H1 (cell line): ENCODE data around the gene KDM2A. TPM values are rescaled to one million over a fixed set of nuclear protein-coding genes. Genes with fewer than 3 reads are reported as not detected.

Experiments
- CTCF ChIA-PET: fragments of 300-600 bp; sonication (Branson Sonifier 250); formaldehyde crosslinking; loops from one replicate; lab custom pipeline; 2021; ENCODE audit not compliant: partially characterized antibody; lab: Charles Lee
- POLR2A ChIA-PET: fragments of 300-600 bp; sonication (Branson Sonifier 250); formaldehyde crosslinking; loops from one replicate; lab custom pipeline; 2021; ENCODE audit warnings: inconsistent platforms; ENCODE audit not compliant: partially characterized antibody; lab: Charles Lee
- DNase-seq, 2 experiments: peaks; one replicate each; pipeline versions ENCODE4 v3.0.0 to v3.0.0-alpha.2; 2010 to 2022; ENCODE audit warnings: low spot score in 2 of 2, low read depth in 1 of 2, mixed read lengths in 1 of 2
- FAIRE-seq: peaks from 2 replicates; lab custom pipeline; 2011; peaks lifted over from hg19 to GRCh38; lab: Jason Lieb, UNC
- H2AFZ ChIP-seq: 2 replicates; pipeline ENCODE4 v1.8.1; 2012; ENCODE audit warnings: low read length, inconsistent platforms
- H2AK5ac ChIP-seq: 2 replicates; pipeline ENCODE4 v1.6.1; 2013; ENCODE audit warnings: low read depth, low read length
- H2BK120ac ChIP-seq: replicated peaks from 2 replicates; pipeline ENCODE3; 2013; ENCODE audit warnings: low read depth, low read length, inconsistent platforms
- H2BK12ac ChIP-seq: 2 replicates; pipeline ENCODE4 v1.6.1; 2013; ENCODE audit warnings: low read depth, low read length
- H2BK15ac ChIP-seq: 2 replicates; pipeline ENCODE4 v1.6.1; 2013; ENCODE audit warnings: low read length
- H2BK20ac ChIP-seq: 2 replicates; pipeline ENCODE4 v1.6.1; 2013; ENCODE audit warnings: low read length
- H2BK5ac ChIP-seq: 2 replicates; pipeline ENCODE4 v1.6.1; 2013; ENCODE audit warnings: low read depth, low read length
- H3K14ac ChIP-seq: 2 replicates; pipeline ENCODE4 v1.6.1; 2013; ENCODE audit warnings: inconsistent platforms; ENCODE audit not compliant: insufficient read length
- H3K18ac ChIP-seq: 2 replicates; pipeline ENCODE4 v1.6.1; 2013; ENCODE audit warnings: low read length; ENCODE audit errors: extremely low read depth
- H3K23ac ChIP-seq: 2 replicates; pipeline ENCODE4 v1.6.1; 2013; ENCODE audit warnings: inconsistent platforms; ENCODE audit not compliant: insufficient read length
- H3K23me2 ChIP-seq: 2 replicates; pipeline ENCODE4 v1.6.1; 2013; ENCODE audit warnings: low read depth, low read length
- H3K27ac ChIP-seq: 2 replicates; pipeline ENCODE4 v1.6.1; 2011; ENCODE audit warnings: low read depth, low read length, inconsistent platforms
- H3K27me3 ChIP-seq, 4 experiments: replicated peaks in 1 of 4; 1 replicate in 1 of 4; 2 replicates in 3 of 4; pipeline versions ENCODE4 v1.6.1 to v1.8.1; 2011 to 2013; ENCODE audit warnings: low read length in 3 of 4, mild to moderate bottlenecking in 3 of 4, inconsistent platforms in 2 of 4, mixed read lengths in 2 of 4, moderate library complexity in 1 of 4; ENCODE audit not compliant: control insufficient read depth in 3 of 4, insufficient read depth in 3 of 4; ENCODE audit errors: extremely low read depth in 1 of 4
- H3K36me3 ChIP-seq, 4 experiments: 2 replicates each; pipeline versions ENCODE4 v1.6.1 to v1.8.1; 2011 to 2013; ENCODE audit warnings: mild to moderate bottlenecking in 4 of 4, low read length in 3 of 4, moderate library complexity in 2 of 4, control low read depth in 1 of 4, inconsistent platforms in 1 of 4; ENCODE audit not compliant: insufficient read depth in 4 of 4, control insufficient read depth in 2 of 4
- H3K4ac ChIP-seq: replicated peaks from 2 replicates; pipeline ENCODE3; 2013; ENCODE audit warnings: low read length, low read depth, mixed read lengths, inconsistent platforms; ENCODE audit not compliant: insufficient read length
- H3K4me1 ChIP-seq, 4 experiments: replicated peaks in 1 of 4; 1 replicate in 1 of 4; 2 replicates in 3 of 4; pipeline versions ENCODE4 v1.6.1 to v1.8.1; 2011 to 2013; ENCODE audit warnings: low read length in 3 of 4, inconsistent platforms in 2 of 4, mixed read lengths in 1 of 4; ENCODE audit not compliant: insufficient read depth in 4 of 4, control insufficient read depth in 3 of 4
- H3K4me2 ChIP-seq, 2 experiments: 2 replicates each; pipeline versions ENCODE4 v1.6.1 to v1.8.1; 2011 to 2013; ENCODE audit warnings: low read depth in 2 of 2, low read length in 2 of 2, control low read depth in 1 of 2, inconsistent platforms in 1 of 2, mild to moderate bottlenecking in 1 of 2; ENCODE audit not compliant: insufficient read depth in 1 of 2
- H3K4me3 ChIP-seq, 4 experiments: fragments of 200-600, 300-600 bp in 1 of 4; sonication (generic), shearing (Covaris generic), sonication (Bioruptor Twin) in 1 of 4; 2 replicates each; pipeline versions ENCODE4 v1.5.1 to v1.8.1; 2011 to 2016; ENCODE audit warnings: low read length in 4 of 4, low read depth in 3 of 4, control low read depth in 2 of 4, inconsistent platforms in 2 of 4, mild to moderate bottlenecking in 2 of 4, mixed read lengths in 1 of 4, moderate library complexity in 1 of 4; ENCODE audit not compliant: insufficient read depth in 2 of 4; ENCODE audit errors: extremely low read depth in 1 of 4
- H3K56ac ChIP-seq: replicated peaks from 2 replicates; pipeline ENCODE3; 2013; ENCODE audit warnings: low read depth, mild to moderate bottlenecking, mixed read lengths, low read length, inconsistent platforms; ENCODE audit not compliant: insufficient read length
- H3K79me1 ChIP-seq: 2 replicates; pipeline ENCODE4 v1.6.1; 2013; ENCODE audit warnings: low read depth, low read length, control low read depth
- H3K79me2 ChIP-seq, 2 experiments: 2 replicates each; pipeline versions ENCODE4 v1.6.1 to v1.8.1; 2012 to 2013; ENCODE audit warnings: low read length in 2 of 2, mild to moderate bottlenecking in 2 of 2, inconsistent platforms in 1 of 2; ENCODE audit not compliant: insufficient read depth in 2 of 2, control insufficient read depth in 1 of 2
- H3K9ac ChIP-seq, 4 experiments: replicated peaks in 1 of 4; 1 replicate in 1 of 4; 2 replicates in 3 of 4; pipeline versions ENCODE4 v1.6.1 to v1.8.1; 2011 to 2013; ENCODE audit warnings: low read depth in 3 of 4, low read length in 3 of 4, control low read depth in 2 of 4, mild to moderate bottlenecking in 2 of 4, moderate library complexity in 2 of 4, inconsistent platforms in 1 of 4; ENCODE audit errors: extremely low read depth in 1 of 4
- H3K9me3 ChIP-seq, 2 experiments: 2 replicates each; pipeline versions ENCODE4 v1.6.1 to v1.8.1; 2012 to 2013; ENCODE audit warnings: mild to moderate bottlenecking in 2 of 2, moderate library complexity in 2 of 2, control low read depth in 1 of 2, inconsistent platforms in 1 of 2, low read depth in 1 of 2, low read length in 1 of 2, mixed read lengths in 1 of 2; ENCODE audit not compliant: insufficient read depth in 2 of 2
- H4K20me1 ChIP-seq, 2 experiments: replicated peaks in 1 of 2; 2 replicates each; pipeline versions ENCODE3 to v1.8.1; 2011 to 2013; ENCODE audit warnings: inconsistent platforms in 2 of 2, low read length in 2 of 2, mild to moderate bottlenecking in 1 of 2; ENCODE audit not compliant: insufficient read depth in 2 of 2, control insufficient read depth in 1 of 2
- H4K5ac ChIP-seq: 2 replicates; pipeline ENCODE4 v1.6.1; 2013; ENCODE audit warnings: low read length, low read depth, mixed read lengths, inconsistent platforms; ENCODE audit not compliant: insufficient read length
- H4K8ac ChIP-seq: 2 replicates; pipeline ENCODE4 v1.8.0; 2013; ENCODE audit warnings: mild to moderate bottlenecking, moderate library complexity, low read length, inconsistent platforms; ENCODE audit not compliant: insufficient read depth; ENCODE audit errors: extremely low read depth
- H4K91ac ChIP-seq: replicated peaks from 2 replicates; pipeline ENCODE3; 2013; ENCODE audit warnings: low read length, mixed read lengths, inconsistent platforms; ENCODE audit not compliant: insufficient read length
- CBX8 ChIP-seq: fragments of 300-800, 300-1000 bp; sonication (generic); IDR thresholded peaks from 2 replicates; pipeline ENCODE4 v1.7.1; 2016; ENCODE audit warnings: low read depth, low read length, borderline replicate concordance
- E2F6 ChIP-seq: IDR thresholded peaks from 2 replicates; pipeline ENCODE4 v1.6.1; 2012; ENCODE audit warnings: inconsistent platforms
- NANOG ChIP-seq: IDR thresholded peaks from 2 replicates; pipeline ENCODE4 v1.6.1; 2011; ENCODE audit warnings: low read length, low read depth, mild to moderate bottlenecking, inconsistent platforms; ENCODE audit not compliant: insufficient read depth, poor library complexity, severe bottlenecking
- RFX5 ChIP-seq: IDR thresholded peaks from 2 replicates; pipeline ENCODE4 v1.6.1; 2011; ENCODE audit warnings: low read depth, low read length, improper control_type of control experiment, borderline replicate concordance
- RNF2 ChIP-seq: fragments of 200-900, 300-1000 bp; sonication (generic); IDR thresholded peaks from 2 replicates; pipeline ENCODE4 v1.7.1; 2016; ENCODE audit warnings: borderline replicate concordance, low read depth, mild to moderate bottlenecking, antibody characterized with exemption, low read length; ENCODE audit not compliant: poor library complexity, severe bottlenecking; ENCODE audit errors: missing control alignments
- RXRA ChIP-seq: IDR thresholded peaks from 2 replicates; pipeline ENCODE4 v1.6.1; 2011; ENCODE audit warnings: low read depth, mild to moderate bottlenecking, low read length, moderate library complexity; ENCODE audit not compliant: insufficient read depth
- SAP30 ChIP-seq: fragments of 300-600 bp; sonication (generic); IDR thresholded peaks from 2 replicates; pipeline ENCODE4 v1.7.1; 2012; ENCODE audit warnings: low read length, moderate library complexity, mild to moderate bottlenecking, inconsistent platforms; ENCODE audit not compliant: insufficient read depth, insufficient replicate concordance
- SP1 ChIP-seq: IDR thresholded peaks from 2 replicates; pipeline ENCODE4 v1.6.1; 2011; ENCODE audit warnings: low read depth, low read length
- SRF ChIP-seq: IDR thresholded peaks from 2 replicates; pipeline ENCODE4 v1.6.1; 2011; ENCODE audit warnings: mild to moderate bottlenecking, low read depth, low read length, moderate library complexity
- TAF7 ChIP-seq: optimal IDR thresholded peaks from 2 replicates; pipeline ENCODE3; 2011; ENCODE audit warnings: low read depth, mild to moderate bottlenecking, inconsistent platforms, low read length, moderate library complexity, borderline replicate concordance
- TEAD4 ChIP-seq: IDR thresholded peaks from 2 replicates; pipeline ENCODE4 v1.6.1; 2012; ENCODE audit warnings: low read depth, low read length, inconsistent platforms, mixed read lengths
- USF2 ChIP-seq: IDR thresholded peaks from 2 replicates; pipeline ENCODE4 v1.6.1; 2011; ENCODE audit warnings: low read length, improper control_type of control experiment
- polyA plus RNA-seq, 7 experiments: library from polyadenylated mRNA; depleted of rRNA in 3 of 7; stranded (reverse) in 5 of 7; unstranded in 2 of 7; fragments of >200 nt in 5 of 7; fragments of 200-250 nt in 2 of 7; gene quantifications; 1 replicate in 5 of 7; 2 replicates in 1 of 7; 4 replicates in 1 of 7; pipeline versions ENCODE4 v1.2.1 to v1.2.3, GENCODE V29; 2011 to 2013; ENCODE audit warnings: missing spikeins in 2 of 7, mixed read lengths in 2 of 7
- total RNA-seq: library from RNA; stranded (reverse); fragmentation: NEBNext Ultra II Directional; extraction: Animal tissue kit (Norgen Biotek cat#: 25700); gene quantifications from 2 replicates; pipeline ENCODE4 v1.2.1, GENCODE V29; 2021

The KDM2A gene
- total and polyA plus RNA-seq, 2 of the 8 experiments (the other 6 are each of a cell fraction or from before 2014, with no cell fraction given) = 55.4 to 66.2 TPM

- H2AK5ac ChIP-seq = no peak overlapping the region
- H3K56ac ChIP-seq = no peak overlapping the region
- no peak overlapping the region for H3K9ac ChIP-seq
- no peak overlapping the region for H3K4me2 ChIP-seq
- no peaks in the 10 kb centered on the region for H3K27me3 ChIP-seq
- no peaks in the 10 kb centered on the region for H3K9me3 ChIP-seq
- H3K36me3 ChIP-seq = peaks cover 0 to 8% (median 2%) of the 10 kb centered on the region in 4 experiments; a peak in 3 of 8 replicates
- H2BK12ac ChIP-seq = no peak overlapping the region
- H2BK5ac ChIP-seq = no peak overlapping the region
- ChIA-PET CTCF (interaction anchor here (0.8 kb wide), 1 partner anchor 16 kb away, joined by 3 read pairs; no protein-coding TSS in a partner anchor), POLR2A (interaction anchor here (0.8 to 1.7 kb wide), 3 partner anchors 9 to 47 kb away, joined by 3 to 7 read pairs (median 3); no protein-coding TSS in a partner anchor)
- no peak overlapping the region for H2BK20ac ChIP-seq
- H2AFZ ChIP-seq = no peak overlapping the region
- H3K18ac ChIP-seq = no peak overlapping the region
- H4K91ac ChIP-seq = no peak overlapping the region
- peaks cover 0 to 8% (median 1%) of the 10 kb centered on the region in 4 experiments; a peak in 2 of 7 replicates for H3K4me1 ChIP-seq
- no peak overlapping the region for H2BK120ac ChIP-seq
- no peaks in the 10 kb centered on the region for H3K79me1 ChIP-seq
- no peak overlapping the region for H3K4me3 ChIP-seq
- H3K23me2 ChIP-seq = no peaks in the 10 kb centered on the region
- no peak overlapping the region for H3K4ac ChIP-seq
- no peak overlapping the region for H4K5ac ChIP-seq
- H3K79me2 ChIP-seq = no peaks in the 10 kb centered on the region
- no peak overlapping the region for H3K23ac ChIP-seq
- DNase-seq = no peak
- H2BK15ac ChIP-seq = no peak overlapping the region
- no peak overlapping the region for H3K27ac ChIP-seq
- no peak overlapping the region for H3K14ac ChIP-seq
- no peak for FAIRE-seq
- no peak overlapping the region for H4K8ac ChIP-seq
- peaks cover 0 to 1% of the 10 kb centered on the region in 2 experiments for H4K20me1 ChIP-seq
- TF ChIP-seq E2F6 (no peak), RXRA (no peak), SAP30 (no peak), SRF (no peak), CBX8 (no peak), RFX5 (no peak), TEAD4 (no peak), RNF2 (no peak), NANOG (no peak), USF2 (no peak), SP1 (no peak), TAF7 (no peak)
Measured at GRCh38 chr11:67199751-67200150, 80.7 kb downstream of the KDM2A start.
